GM19324 (cell line): ENCODE measurements around the gene TAP1.
"Not testable (repeated sequence)": the region's sequence is repeated elsewhere in the genome, so short reads cannot be mapped to it uniquely, and the experiment has no call there.

ENCODE experiments used
- ATAC-seq: cut with Tn5 transposase; IDR thresholded peaks from one replicate; pipeline ENCODE4 v1.9.1; 2021; ENCODE audit warnings: mild to moderate bottlenecking, moderate library complexity; ENCODE audit not compliant: unreplicated experiment, low FRiP score

The TAP1 gene

GRCh38 chr6:32809171-32809570, 44.3 kb downstream of the TAP1 start:
- ATAC-seq: no peak

GRCh38 chr6:32807020-32807580, 46.4 kb downstream of the TAP1 start:
- no peak for ATAC-seq

- not testable (repeated sequence) for ATAC-seq
Measured at GRCh38 chr6:32805404-32805803, 48.1 kb downstream of the TAP1 start.

GRCh38 chr6:32803416-32803815, 50.1 kb downstream of the TAP1 start:
- ATAC-seq: no peak

- no peak for ATAC-seq
Measured at GRCh38 chr6:32799740-32800139, 53.8 kb downstream of the TAP1 start.

GRCh38 chr6:32799168-32799567, 54.3 kb downstream of the TAP1 start:
- ATAC-seq: no peak

- no peak for ATAC-seq
Measured at GRCh38 chr6:32796848-32797776, 56.4 kb downstream of the TAP1 start.
